ENCODE data around the gene GPR17.

The GPR17 gene

GRCh38 chr2:127659408-127660290 lies 13.7 kb downstream of the GPR17 start:
- H3K4me1 ChIP-seq (ENCODE audit: control insufficient read depth, insufficient read depth, low read length, poor library complexity, severe bottlenecking): peaks cover 25% of the 10 kb centered on the region
- WGBS, 2 experiments (ENCODE audit: insufficient coverage in 2 of 2): 95 to 96% methylated on average over 10 to 11 of the region's 14 CpGs
- no peaks in the 10 kb centered on the region for H3K9me3 ChIP-seq (ENCODE audit: control insufficient read depth, low read length)
- peaks cover 5% of the 10 kb centered on the region for H3K36me3 ChIP-seq (ENCODE audit: control insufficient read depth, insufficient read depth, low read length)
- H3K4me3 ChIP-seq (ENCODE audit: extremely low read depth, insufficient read depth, low read length, poor library complexity, severe bottlenecking): no peak overlapping the region
- no peak overlapping the region for H3K27ac ChIP-seq (ENCODE audit: low read depth, low read length, severe bottlenecking)

DNA sequence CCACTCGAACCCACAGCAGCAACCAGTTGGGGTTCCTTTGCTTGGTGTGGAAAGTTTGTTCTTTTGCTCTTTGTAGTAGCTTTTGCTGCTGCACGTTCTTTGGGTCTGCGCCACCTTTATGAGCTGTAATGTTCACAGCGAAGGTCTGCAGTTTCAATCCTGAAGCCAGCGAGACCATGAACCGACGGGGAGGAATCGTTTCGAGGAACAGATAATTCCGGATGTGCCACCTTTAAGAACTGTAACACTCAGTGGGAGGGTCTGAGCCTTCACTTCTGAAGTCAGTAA lies 14.3 kb downstream of the GPR17 start:
- Histone ChIP-seq H3K36me3 (ENCODE audit: control insufficient read depth, insufficient read depth, low read length) (peaks cover 5% of the 10 kb centered on the region), H3K9me3 (ENCODE audit: control insufficient read depth, low read length) (no peaks in the 10 kb centered on the region), H3K4me1 (ENCODE audit: control insufficient read depth, insufficient read depth, low read length, poor library complexity, severe bottlenecking) (peaks cover 27% of the 10 kb centered on the region), H3K4me3 (ENCODE audit: extremely low read depth, insufficient read depth, low read length, poor library complexity, severe bottlenecking) (no peak overlapping the region), H3K27ac (ENCODE audit: low read depth, low read length, severe bottlenecking) (no peak overlapping the region)
- WGBS, 2 experiments (ENCODE audit: insufficient coverage in 2 of 2): 96 to 97% methylated on average over 9 to 10 of the region's 10 CpGs

GRCh38 chr2:127661072-127661649 lies 15.2 kb downstream of the GPR17 start:
- peaks cover 27% of the 10 kb centered on the region for H3K4me1 ChIP-seq (ENCODE audit: control insufficient read depth, insufficient read depth, low read length, poor library complexity, severe bottlenecking)
- H3K4me3 ChIP-seq (ENCODE audit: extremely low read depth, insufficient read depth, low read length, poor library complexity, severe bottlenecking): no peak overlapping the region
- peak overlapping the region; percentile 64 for H3K27ac ChIP-seq (ENCODE audit: low read depth, low read length, severe bottlenecking)
- WGBS, 2 experiments (ENCODE audit: insufficient coverage in 2 of 2): 88 to 94% methylated on average over 14 of the region's 14 CpGs
- H3K36me3 ChIP-seq (ENCODE audit: control insufficient read depth, insufficient read depth, low read length): peaks cover 5% of the 10 kb centered on the region
- H3K9me3 ChIP-seq (ENCODE audit: control insufficient read depth, low read length): no peaks in the 10 kb centered on the region

DNA sequence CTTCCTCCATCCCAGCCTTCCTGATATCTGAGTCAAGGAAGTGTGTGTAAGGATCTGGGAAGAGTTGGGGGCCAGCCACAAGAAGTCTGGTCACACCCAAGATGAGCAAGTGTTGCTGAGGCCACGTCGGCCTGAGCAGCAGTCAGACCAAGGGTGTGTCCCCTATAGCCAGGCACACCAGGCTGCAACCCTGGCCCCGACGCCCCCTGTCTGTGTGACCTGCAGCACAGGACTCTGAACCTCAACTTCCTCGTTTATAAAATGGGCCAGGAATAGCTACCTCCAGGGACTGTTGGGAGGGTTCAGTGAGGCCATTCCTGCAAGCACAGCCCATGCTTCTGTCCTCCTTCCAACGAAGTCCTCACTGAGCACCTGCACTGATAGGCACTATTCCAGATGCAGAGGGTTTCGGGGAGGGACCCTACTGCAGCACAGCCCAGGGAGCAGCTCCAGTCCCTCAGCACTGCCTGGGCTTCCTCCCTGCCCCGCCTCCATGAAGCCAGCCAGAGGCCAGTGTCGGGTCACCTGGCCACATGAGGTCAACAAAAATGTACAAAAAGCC lies 16.1 kb downstream of the GPR17 start:
- Histone ChIP-seq H3K36me3 (ENCODE audit: control insufficient read depth, insufficient read depth, low read length) (peaks cover 5% of the 10 kb centered on the region), H3K27ac (ENCODE audit: low read depth, low read length, severe bottlenecking) (peak overlapping the region; percentile 62), H3K4me3 (ENCODE audit: extremely low read depth, insufficient read depth, low read length, poor library complexity, severe bottlenecking) (no peak overlapping the region), H3K4me1 (ENCODE audit: control insufficient read depth, insufficient read depth, low read length, poor library complexity, severe bottlenecking) (peaks cover 27% of the 10 kb centered on the region), H3K9me3 (ENCODE audit: control insufficient read depth, low read length) (no peaks in the 10 kb centered on the region)
- 86 to 89% methylated on average over 9 of the region's 9 CpGs for WGBS, 2 experiments (ENCODE audit: insufficient coverage in 2 of 2)

DNA sequence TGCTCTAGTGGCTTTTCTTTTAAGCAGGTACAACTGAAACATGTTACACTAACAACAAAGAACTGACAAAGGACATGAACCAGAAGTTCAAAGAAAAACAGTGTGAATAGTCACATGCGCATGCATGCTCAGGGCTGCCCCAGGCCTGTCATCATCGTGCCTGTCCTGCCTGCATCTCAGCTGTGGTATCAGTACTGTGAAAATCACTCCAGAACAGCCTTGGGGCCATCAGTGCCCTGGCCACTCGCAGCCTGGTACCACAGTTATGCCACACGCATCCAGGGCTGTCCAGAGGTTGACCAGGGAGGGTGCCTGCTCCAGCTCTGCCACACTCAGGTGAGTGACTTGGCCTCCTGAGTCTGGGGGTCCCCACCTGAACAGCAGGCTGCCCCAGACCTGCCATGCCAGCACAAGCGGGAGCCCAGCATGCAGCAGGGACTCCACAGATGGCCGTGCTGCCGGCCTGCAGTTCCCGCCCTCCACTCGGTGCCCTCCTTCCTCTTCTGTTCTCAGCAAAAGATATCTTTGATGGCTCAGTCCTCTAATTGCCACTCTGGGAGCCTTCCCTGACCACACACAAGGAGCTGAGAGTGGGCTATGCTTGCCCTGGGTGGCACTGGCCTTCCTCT lies 17.1 kb downstream of the GPR17 start:
- Histone ChIP-seq H3K36me3 (ENCODE audit: control insufficient read depth, insufficient read depth, low read length) (peaks cover 5% of the 10 kb centered on the region), H3K4me1 (ENCODE audit: control insufficient read depth, insufficient read depth, low read length, poor library complexity, severe bottlenecking) (peaks cover 27% of the 10 kb centered on the region), H3K4me3 (ENCODE audit: extremely low read depth, insufficient read depth, low read length, poor library complexity, severe bottlenecking) (no peak overlapping the region), H3K27ac (ENCODE audit: low read depth, low read length, severe bottlenecking) (no peak overlapping the region), H3K9me3 (ENCODE audit: control insufficient read depth, low read length) (no peaks in the 10 kb centered on the region)
- WGBS, 2 experiments (ENCODE audit: insufficient coverage in 2 of 2): 74 to 81% methylated on average over 9 of the region's 9 CpGs

DNA sequence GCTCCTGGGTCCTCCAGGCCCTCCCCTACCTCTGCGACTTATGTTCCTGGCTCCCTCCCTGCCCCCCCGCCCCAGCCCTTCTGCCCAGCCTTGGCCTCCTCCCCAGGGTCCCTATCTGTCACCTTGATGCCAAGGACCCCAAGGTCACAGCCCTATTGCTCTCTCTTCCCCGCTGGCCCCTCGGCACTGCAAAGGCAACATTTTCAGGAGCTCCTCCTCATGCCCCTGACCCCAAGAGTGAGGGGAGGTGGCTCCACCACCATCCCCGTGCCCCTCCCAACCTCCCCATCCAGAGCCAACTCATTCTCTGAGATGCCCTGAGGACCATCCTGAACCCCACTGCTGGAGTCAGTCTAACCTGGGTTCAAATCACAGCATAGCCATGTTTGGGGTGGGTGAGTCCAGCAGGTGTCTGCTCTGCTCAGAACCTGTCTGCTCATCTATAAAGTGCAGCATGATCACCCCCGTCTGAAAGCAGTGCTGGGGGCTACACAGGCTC lies 17.7 kb downstream of the GPR17 start:
- Histone ChIP-seq H3K27ac (ENCODE audit: low read depth, low read length, severe bottlenecking) (no peak overlapping the region), H3K4me1 (ENCODE audit: control insufficient read depth, insufficient read depth, low read length, poor library complexity, severe bottlenecking) (peaks cover 27% of the 10 kb centered on the region), H3K9me3 (ENCODE audit: control insufficient read depth, low read length) (no peaks in the 10 kb centered on the region), H3K4me3 (ENCODE audit: extremely low read depth, insufficient read depth, low read length, poor library complexity, severe bottlenecking) (no peak overlapping the region), H3K36me3 (ENCODE audit: control insufficient read depth, insufficient read depth, low read length) (peaks cover 5% of the 10 kb centered on the region)
- WGBS, 2 experiments (ENCODE audit: insufficient coverage in 2 of 2): 85 to 94% methylated on average over 5 of the region's 6 CpGs

DNA sequence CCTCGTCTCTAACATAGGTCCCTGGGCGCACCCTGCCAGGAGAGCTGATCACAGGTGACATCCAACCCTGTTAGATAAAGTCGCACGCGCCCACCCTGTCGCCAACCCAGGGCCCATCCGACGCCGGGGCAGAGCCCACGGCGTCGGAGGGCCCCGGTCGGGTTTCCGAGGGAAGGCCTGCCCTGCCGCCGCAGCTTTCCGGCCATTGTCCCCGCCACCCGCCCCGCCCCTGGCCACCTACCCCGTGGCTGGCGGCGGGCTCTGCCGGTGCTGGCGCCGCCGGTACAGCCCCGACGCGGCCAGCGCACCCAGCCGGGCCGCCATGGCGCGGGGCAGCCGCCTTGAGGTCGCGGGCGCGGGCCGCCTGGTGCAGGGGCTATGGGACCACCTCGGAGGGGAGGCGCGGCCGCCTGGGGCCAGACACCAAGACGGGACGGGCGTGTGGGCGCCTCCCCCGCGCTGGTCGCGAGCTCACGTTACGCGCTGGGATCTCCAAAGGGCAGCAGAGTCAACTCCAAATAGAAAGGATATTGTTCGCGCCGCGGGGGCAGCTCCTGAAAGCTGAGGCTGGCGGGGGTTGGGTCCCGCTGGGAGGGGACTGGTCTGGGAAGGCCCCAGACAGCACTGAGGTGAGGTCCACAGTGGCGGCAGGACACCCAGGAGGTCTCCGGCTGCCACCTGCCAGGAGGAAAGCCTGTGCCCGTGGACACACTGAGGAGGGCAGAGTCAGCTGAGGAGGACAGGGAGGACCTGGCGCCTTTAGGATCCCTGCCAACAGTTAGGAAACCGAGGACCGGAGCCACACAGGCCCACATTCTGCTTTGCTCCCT lies 18.3 kb downstream of the GPR17 start:
- H3K9me3 ChIP-seq (ENCODE audit: control insufficient read depth, low read length): no peaks in the 10 kb centered on the region
- H3K4me3 ChIP-seq (ENCODE audit: extremely low read depth, insufficient read depth, low read length, poor library complexity, severe bottlenecking): peak overlapping the region; percentile 16
- H3K4me1 ChIP-seq (ENCODE audit: control insufficient read depth, insufficient read depth, low read length, poor library complexity, severe bottlenecking): peaks cover 22% of the 10 kb centered on the region
- WGBS, 2 experiments (ENCODE audit: insufficient coverage in 2 of 2): 23 to 26% methylated on average over 43 to 57 of the region's 69 CpGs
- peaks cover 5% of the 10 kb centered on the region for H3K36me3 ChIP-seq (ENCODE audit: control insufficient read depth, insufficient read depth, low read length)
- no peak overlapping the region for H3K27ac ChIP-seq (ENCODE audit: low read depth, low read length, severe bottlenecking)

GRCh38 chr2:127664895-127665225 lies 18.9 kb downstream of the GPR17 start:
- Histone ChIP-seq H3K4me3 (ENCODE audit: extremely low read depth, insufficient read depth, low read length, poor library complexity, severe bottlenecking) (no peak overlapping the region), H3K9me3 (ENCODE audit: control insufficient read depth, low read length) (no peaks in the 10 kb centered on the region), H3K4me1 (ENCODE audit: control insufficient read depth, insufficient read depth, low read length, poor library complexity, severe bottlenecking) (peaks cover 21% of the 10 kb centered on the region), H3K36me3 (ENCODE audit: control insufficient read depth, insufficient read depth, low read length) (peaks cover 5% of the 10 kb centered on the region), H3K27ac (ENCODE audit: low read depth, low read length, severe bottlenecking) (no peak overlapping the region)
- 94 to 100% methylated on average over 6 of the region's 6 CpGs for WGBS, 2 experiments (ENCODE audit: insufficient coverage in 2 of 2)

DNA sequence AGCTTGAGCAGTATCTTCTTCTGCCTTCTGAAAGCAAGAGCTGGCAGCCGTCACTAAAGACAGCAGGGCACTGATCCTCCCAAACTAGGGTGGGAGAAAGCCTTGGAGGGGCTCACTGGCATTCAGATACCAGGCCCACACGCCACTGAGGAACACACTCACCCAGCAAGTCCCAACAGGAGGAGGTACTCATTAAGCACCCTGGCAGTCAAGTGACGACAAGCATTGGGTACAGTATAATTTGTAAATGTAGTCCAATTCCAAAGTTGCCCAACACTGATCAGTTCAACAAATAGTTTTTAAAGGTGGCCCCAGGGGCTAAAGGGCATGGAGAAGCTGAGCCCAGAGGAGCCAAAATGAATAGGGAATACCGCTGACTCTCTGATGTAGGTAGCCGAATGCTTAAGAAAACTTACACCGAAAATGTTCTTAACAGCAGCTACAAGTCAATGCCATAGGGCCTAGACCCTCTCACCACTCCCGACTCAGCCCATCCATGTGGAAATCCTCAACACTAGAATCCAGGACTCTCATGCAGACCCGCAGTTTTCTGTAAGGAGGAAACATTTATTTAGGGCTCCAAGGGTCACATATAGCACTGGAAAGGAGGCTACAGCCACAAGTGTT lies 19.4 kb downstream of the GPR17 start:
- H3K9me3 ChIP-seq (ENCODE audit: control insufficient read depth, low read length): no peaks in the 10 kb centered on the region
- no peak overlapping the region for H3K27ac ChIP-seq (ENCODE audit: low read depth, low read length, severe bottlenecking)
- H3K4me1 ChIP-seq (ENCODE audit: control insufficient read depth, insufficient read depth, low read length, poor library complexity, severe bottlenecking): peaks cover 21% of the 10 kb centered on the region
- peaks cover under 1% of the 10 kb centered on the region for H3K36me3 ChIP-seq (ENCODE audit: control insufficient read depth, insufficient read depth, low read length)
- H3K4me3 ChIP-seq (ENCODE audit: extremely low read depth, insufficient read depth, low read length, poor library complexity, severe bottlenecking): no peak overlapping the region
- WGBS, 2 experiments (ENCODE audit: insufficient coverage in 2 of 2): 89 to 97% methylated on average over 7 of the region's 8 CpGs

DNA sequence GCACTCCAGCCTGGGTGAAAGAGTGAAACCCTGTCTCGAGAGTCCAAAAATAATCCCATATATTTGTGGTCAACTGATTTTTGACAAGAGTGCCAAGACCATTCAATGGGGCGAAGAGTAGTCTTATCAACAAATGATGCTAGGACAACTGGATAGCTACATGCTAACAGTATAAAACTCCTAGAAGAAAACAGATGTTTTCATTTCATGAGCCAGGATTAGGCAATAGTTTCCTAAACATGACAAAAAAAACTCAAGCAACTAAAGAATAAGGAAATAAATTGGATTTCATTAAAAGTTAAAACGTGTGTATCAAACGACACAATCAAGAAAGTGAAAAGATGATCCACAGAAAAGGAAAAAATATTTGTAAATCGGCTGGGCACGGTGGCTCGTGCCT lies 23.1 kb downstream of the GPR17 start:
- H3K9me3 ChIP-seq (ENCODE audit: control insufficient read depth, low read length): no peaks in the 10 kb centered on the region
- no peak overlapping the region for H3K4me3 ChIP-seq (ENCODE audit: extremely low read depth, insufficient read depth, low read length, poor library complexity, severe bottlenecking)
- H3K27ac ChIP-seq (ENCODE audit: low read depth, low read length, severe bottlenecking): no peak overlapping the region
- 87 to 95% methylated on average over 6 to 7 of the region's 7 CpGs for WGBS, 2 experiments (ENCODE audit: insufficient coverage in 2 of 2)
- H3K4me1 ChIP-seq (ENCODE audit: control insufficient read depth, insufficient read depth, low read length, poor library complexity, severe bottlenecking): peaks cover 9% of the 10 kb centered on the region
- no peaks in the 10 kb centered on the region for H3K36me3 ChIP-seq (ENCODE audit: control insufficient read depth, insufficient read depth, low read length)

Data from mesodermal cell (in vitro differentiated cells).